ENCODE data around the gene PPP4R3B.

DNA sequence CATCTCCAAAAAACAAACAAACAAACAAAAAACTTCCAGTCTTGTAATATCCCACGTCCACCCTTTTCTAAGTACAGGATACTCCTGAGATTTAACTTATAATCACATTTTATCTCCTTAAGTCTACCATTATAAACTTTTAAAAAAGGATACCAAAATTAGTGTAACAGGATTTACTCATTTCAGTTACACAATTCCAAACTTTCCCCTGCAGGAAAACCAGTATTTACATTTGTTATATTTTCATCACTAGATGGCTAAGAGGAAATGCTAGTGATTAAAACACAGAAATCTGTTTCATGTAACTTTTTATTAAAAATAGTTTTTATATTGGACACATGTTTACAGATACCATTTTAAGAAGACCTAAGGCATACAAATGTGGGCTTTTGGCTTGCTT, 70.4 kb downstream of the PPP4R3B start:
- no peak for TF ChIP-seq POLR2A (IDR thresholded peaks at IDR 0.05; ENCODE audit: extremely low read depth, insufficient read length)
- no peak for TF ChIP-seq MYC (IDR thresholded peaks at IDR 0.05; ENCODE audit: low read depth, low read length)

Data from NB4 (cell line).